NOMO-1 treated with DMSO at 0.1 percent for 48 hours (cell line): Measurements from ENCODE around the gene LRCH4.
A peak's percentile ranks its signal among the peaks of the same experiment; 100 is the strongest.

Experiments used
- DNase-seq: peaks from one replicate; lab custom pipeline; 2025; ENCODE audit not compliant: unreplicated experiment; lab: John Stamatoyannopoulos, UW

The LRCH4 gene

DNA sequence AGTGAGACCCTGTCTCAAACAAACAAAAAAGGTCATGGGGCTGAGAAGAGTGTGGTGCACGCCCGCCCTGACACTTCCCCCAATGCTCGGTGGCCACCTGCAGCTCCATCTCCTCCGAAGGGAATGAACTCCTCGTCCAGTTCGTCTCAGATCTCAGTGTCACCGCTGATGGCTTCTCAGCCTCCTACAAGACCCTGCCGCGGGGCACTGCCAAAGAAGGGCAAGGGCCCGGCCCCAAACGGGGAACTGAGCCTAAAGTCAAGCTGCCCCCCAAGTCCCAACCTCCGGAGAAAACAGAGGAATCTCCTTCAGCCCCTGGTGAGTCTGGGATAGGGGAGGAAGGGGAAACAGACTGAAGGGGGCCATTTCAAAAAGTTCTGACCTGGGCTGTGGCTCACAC, 20.4 kb upstream of the LRCH4 start:
- no peak for DNase-seq

DNA sequence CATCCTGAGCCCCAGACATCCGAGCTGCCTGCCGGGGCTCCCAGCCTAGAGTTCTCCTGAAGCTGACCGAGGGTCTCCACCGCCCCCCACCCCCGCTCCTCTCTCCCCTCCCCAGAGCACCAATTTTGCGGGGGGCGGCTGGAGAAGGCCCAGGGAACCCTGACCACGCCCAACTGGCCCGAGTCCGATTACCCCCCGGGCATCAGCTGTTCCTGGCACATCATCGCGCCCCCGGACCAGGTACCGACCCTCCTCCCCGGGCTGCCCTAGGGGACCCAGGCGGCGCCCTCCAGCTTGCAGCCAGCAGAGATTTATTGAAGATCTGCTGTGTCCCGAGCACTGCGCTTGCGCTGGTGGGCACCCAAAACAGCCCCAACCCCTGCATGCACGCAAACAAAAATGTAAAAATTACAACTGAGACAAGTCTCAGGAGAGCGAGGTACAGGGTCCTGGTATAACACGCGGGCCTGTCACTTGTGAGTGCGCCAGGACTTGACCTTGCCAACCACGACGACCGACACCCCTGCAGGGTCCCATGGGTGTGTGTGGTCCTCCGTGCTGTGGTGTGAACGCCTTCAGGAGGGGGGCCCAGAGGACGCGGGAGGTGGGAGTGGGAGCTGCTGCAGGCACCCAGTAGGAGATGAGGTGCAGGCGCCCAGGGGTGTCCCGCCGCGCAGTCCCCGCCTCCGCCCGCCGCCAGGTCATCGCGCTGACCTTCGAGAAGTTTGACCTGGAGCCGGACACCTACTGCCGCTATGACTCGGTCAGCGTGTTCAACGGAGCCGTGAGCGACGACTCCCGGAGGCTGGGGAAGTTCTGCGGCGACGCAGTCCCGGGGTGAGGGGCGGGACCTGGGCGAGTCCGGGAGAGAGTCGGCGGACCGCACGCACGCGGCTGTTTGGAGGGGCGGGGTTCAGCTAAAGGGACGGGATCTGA, 19.3 kb upstream of the LRCH4 start:
- DNase-seq: peak; percentile 29

DNA sequence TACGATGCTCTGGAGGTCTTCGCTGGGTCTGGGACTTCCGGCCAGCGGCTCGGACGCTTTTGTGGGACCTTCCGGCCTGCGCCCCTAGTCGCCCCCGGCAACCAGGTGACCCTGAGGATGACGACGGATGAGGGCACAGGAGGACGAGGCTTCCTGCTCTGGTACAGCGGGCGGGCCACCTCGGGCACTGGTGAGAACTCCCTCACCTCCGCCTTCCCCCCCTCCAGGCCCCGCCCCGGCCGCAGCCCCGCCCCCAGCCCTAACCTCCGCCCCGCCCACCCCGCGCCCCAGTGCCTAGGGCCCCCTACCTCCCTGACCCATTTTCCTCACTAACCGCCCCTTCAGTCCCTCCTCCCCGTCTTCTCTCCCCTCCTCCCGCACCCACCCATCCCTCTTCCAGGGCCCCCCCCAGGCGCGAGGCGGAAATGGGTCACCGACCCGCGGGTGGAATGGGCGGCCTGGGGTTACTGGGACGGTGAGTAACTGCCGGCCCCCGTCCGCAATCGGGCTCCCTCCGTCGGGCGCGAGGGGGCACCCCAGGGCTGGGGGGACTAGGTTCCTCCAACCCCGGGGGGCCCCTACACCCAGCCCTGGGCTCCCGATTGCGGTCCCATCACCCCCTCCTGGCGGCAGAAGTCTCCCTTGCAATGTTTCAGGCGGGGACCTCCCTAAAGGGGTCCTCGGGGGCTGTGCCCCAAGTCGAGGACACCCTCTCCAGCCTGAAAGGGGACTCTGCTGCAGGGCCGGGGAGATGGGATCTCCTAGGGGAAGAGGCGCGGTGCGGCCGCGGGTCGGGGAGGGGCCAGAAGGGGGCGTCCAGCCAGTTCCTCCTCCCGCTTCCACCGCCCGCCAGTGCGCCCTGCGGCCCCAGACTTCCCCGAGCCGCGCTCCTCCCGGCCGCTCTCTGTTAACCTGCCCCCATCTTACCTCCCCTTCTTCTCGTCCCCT, 18.4 kb upstream of the LRCH4 start:
- peak; percentile 91 for DNase-seq

GRCh38 chr7:100603726-100604027, 17.7 kb upstream of the LRCH4 start:
- no peak for DNase-seq

DNA sequence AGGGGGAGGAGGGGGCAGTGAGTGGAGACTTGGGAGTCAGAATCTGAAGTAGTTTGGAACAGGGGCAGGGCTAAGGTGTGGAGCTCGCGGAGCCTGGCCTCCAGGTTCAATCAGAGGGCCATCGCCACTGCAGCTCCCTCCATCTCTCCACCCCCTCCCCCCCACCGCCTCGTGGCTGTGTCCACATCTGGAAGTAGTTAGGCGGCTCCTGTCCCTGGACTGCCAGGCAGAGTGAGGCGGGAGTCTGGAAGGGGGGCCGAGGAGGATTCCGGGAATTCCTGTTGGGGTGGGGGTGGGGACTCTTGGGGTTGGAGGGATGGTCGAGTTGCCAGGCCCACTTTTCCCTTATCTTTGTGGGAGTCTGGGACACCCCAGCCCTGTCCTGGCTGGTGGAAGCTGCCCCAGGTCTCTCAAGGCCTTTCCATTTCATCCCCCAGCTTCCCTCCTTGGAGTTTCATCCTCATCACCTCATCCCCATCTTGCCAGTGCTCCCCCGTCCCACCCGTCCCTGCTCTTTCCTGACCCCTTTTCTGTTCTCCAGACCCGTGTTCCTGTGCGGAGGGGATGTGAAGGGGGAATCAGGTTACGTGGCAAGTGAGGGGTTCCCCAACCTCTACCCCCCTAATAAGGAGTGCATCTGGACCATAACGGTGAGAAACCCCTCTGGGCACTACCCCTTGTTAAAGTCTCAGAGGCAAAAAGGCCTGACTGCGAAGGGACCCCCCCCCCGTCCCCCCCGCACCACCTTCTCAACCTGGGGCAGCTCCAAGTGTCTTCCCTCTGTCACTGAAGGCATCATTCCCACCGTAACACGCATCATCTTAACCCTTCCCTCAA, 17.2 kb upstream of the LRCH4 start:
- no peak for DNase-seq

DNA sequence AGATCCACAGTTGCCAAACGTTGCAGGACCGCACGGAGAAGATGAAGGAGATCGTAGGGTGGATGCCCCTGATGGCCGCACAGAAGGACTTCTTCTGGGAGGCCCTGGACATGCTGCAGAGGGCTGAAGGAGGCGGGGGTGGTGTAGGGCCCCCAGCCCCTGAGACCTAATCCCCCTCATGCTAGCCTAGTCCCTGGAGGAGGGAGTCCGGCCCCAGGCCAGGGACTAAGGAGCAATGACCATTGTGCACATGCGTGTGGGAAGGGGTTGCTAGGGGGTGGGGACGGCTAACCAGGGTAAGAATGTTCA, 14.8 kb upstream of the LRCH4 start:
- no peak for DNase-seq

DNA sequence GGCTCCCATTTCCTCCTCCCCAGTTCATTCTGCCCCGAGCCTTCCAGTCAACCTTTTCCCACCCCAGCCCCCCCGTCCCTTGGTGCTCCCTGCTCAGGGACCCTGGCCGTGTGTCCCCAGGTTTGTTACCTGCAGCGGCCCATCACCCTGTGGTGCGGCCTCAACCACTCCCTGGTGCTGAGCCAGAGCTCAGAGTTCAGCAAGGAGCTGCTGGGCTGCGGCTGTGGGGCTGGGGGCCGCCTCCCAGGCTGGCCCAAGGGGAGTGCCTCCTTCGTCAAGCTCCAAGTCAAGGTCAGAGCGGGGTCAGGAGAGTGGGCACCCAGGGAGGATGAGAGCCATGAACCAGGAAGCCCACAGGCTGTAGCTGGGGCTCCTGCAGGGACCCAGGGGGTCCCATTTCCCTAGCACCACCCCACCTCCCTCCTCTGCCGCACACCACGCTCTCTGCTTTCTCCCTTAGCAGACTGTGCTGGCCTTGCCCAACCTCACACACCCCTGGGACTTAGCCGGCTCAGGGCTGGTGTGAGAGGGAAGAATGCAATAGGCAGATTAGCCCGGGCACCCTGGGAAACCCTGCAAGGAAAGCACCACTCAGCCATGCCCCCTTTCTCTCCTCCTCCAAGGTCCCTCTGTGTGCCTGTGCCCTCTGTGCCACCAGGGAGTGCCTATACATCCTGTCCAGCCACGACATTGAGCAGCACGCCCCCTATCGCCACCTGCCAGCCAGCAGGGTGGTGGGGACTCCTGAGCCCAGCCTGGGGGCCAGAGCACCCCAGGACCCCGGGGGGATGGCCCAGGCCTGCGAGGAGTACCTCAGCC, 14.2 kb upstream of the LRCH4 start:
- no peak for DNase-seq

GRCh38 chr7:100598425-100598824, 12.5 kb upstream of the LRCH4 start:
- DNase-seq: no peak

DNA sequence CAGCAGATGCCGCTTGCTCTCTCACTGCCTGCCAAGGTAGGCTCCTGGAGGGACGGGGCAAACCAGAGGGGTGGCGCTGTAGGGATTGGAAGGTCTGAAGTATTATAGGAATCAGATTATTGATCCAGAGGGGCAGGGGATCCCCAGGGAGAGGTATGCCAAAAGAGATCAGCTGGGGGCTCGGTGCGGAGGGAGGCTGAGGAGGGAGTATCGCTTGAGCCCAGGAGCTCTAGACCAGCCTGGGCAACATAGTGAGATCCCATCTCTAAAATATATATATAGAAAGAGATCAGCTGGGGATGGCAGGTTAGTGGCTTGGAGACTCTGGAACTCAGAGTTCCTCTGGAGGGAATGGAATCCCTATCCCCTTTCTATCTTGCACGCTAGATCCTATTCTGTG, 9.3 kb upstream of the LRCH4 start:
- DNase-seq: no peak

DNA sequence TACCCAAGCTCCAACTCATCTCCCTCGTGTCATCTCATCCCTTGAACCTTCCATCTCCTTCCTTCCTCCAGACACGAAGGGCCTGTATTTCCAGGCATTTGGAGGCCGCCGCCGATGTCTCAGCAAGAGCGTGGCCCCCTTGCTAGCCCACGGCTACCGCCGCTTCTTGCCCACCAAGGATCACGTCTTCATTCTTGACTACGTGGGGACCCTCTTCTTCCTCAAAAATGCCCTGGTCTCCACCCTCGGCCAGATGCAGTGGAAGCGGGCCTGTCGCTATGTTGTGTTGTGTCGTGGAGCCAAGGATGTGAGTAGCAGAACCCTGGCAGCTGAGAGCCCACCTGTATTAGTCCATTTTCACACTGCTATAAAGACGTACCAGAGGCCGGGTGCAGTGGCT, 5.7 kb upstream of the LRCH4 start:
- DNase-seq: no peak

GRCh38 chr7:100590077-100590737, 4.3 kb upstream of the LRCH4 start:
- DNase-seq: no peak

GRCh38 chr7:100589341-100589947, 3.5 kb upstream of the LRCH4 start:
- no peak for DNase-seq

DNA sequence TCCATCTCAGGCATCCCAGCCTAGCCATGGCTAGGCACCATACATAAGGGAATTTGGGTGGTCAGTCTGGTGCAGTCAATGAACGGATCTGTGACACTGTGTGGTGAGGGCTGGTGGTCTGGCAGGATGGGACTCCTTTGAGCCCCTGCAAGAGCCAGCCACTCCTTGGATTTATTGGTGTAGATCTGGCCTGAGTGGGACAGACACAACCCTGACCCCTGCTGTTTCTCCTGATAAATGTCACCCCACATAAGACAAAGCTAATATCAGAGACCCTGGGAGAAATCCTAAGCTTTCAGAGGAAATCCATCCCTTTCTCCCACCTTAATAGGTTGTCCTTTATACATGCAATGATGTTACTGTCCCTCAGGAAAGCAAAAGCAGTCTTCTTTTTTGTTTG, 2.5 kb upstream of the LRCH4 start:
- DNase-seq: peak; percentile 40

DNA sequence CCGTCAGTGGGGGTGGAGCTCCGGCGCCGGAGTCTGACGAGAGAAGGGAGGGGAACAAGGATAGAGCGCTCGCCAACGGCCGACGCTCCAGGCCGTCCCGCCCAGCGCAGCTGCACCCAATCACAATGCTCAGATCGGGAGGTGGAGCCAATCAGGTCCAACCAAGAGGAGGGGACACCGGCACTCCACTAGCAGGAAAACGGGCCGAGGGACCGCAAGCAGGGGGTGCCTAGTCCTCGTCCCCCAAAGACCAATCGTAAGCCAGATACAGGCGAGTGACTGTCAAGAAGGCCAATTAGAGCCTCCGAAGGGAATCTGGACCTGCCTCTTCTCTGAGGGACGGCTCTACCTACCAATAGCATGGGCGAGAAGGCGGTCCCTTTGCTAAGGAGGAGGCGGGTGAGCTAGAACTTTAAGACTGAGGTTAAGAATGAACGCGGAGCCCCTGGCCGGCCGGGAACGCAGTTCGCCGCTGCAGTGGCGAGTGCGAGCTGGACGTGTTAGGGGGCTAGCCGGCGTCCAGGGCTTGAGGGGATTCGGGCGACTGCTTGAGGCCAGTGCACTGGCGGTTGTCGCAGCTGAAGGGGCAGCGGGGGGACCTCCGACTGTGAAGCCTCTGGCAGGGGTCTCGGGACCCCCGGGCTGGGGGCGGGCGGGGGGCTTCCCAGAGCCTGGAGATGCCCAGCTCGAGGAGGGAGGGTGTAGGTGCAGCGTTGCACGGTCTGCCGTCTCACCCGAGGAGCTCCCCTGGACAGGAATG, 517 bp upstream of the LRCH4 start, which contains the start of gene FBXO24:
TSS of gene FBXO24 (plus strand) at position 63 of the 760 bp plus-strand sequence. CDS start at position 361, 298 bp downstream.
- DNase-seq: peak; percentile 100

DNA sequence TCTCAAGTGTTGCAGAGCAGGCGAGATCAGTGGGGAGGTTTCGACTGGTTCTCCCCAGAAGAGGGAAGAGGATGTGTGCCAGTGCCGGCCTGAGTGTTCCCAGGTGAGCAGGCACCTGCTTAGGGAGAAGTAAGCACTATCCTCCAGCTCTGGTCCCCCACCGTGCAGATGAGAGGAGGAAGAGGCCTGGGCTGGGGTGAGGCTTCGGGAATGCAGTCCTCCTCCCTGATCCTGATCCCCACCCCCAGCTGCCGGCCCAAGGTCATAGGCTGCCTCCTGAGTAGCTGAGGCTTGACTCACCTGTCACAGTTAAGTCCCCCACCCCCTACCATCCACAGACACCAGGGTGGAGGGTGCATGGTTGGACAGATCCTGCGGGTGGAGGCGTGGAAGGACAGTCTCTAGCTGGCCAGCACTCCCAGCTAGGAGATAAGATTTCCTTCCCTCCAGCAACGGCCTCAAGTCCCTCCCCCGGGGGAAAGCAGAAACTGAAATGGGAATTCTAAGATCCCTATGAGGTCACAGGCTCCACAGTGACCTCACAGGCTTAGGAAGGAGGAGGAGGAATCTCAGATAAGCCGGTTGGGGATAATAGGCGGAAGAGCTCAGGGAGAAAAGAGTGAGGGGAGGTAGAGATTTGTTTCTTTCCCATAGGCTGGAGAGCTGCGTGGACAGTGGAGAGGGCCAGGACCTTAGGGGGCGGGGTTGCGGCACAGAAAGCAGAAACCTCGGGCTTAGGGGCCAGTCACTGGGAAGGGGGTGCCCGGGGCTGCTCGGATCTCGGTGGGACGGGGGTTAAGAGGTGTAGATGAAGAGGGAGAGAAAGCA, 1.0 kb downstream of the LRCH4 start:
- DNase-seq: peak; percentile 35

DNA sequence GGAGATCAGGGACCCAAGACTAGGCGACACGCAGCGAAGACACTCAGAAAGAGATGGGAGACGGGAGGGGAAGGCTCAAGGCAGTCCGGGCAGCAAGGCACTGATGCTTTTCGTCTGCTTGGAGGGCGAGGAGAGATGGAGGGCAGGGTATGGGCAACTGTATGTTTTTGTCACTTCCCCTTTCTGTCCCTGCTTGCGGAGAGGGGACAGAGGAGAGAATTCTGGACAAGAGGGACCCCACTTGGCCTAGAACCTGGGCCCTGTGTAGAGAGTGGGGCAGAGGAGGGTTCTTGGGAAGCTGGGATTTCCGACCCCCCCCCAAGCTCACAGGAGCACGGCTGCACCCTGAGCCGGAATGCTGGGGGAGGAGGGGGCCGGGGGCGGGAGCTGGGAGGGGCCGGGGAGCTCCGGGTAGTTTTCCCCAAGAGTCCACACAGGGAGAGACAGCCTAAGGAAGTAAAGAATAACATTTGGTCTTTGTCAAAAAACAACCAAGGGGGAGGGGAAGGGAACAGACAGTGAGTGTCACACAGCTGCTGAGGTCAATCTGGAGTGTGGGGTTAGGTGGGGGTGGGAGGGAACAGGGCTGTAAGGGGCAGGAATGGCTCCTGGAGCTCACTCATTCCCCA, 1.8 kb downstream of the LRCH4 start:
- DNase-seq: peak; percentile 97
